Stomach (tissue), 4 donors: ENCODE results near the gene ATRNL1.

Experiments
- CTCF ChIP-seq, 7 experiments: fragments of 450-650 bp in 4 of 7; fragments of 200-600 bp in 3 of 7; sonication (generic) in 3 of 7; IDR thresholded peaks; one replicate each; pipeline ENCODE4 v1.5.1; 2016 to 2019; ENCODE audit warnings: antibody characterized with exemption in 7 of 7, control low read depth in 2 of 7, mild to moderate bottlenecking in 1 of 7
- POLR2A ChIP-seq, 4 donors: fragments of 450-650 bp; IDR thresholded peaks; one replicate each; pipeline ENCODE4 v1.6.1; 2016; ENCODE audit warnings: antibody characterized with exemption in 4 of 4, control low read depth in 2 of 4, mild to moderate bottlenecking in 1 of 4, moderate library complexity in 1 of 4
- POLR2AphosphoS5 ChIP-seq, 3 donors: sonication (generic); formaldehyde crosslinking; IDR thresholded peaks; one replicate each; pipeline ENCODE4 v1.6.1; 2016; ENCODE audit warnings: antibody characterized with exemption in 3 of 3

GRCh38 chr10:115827231-115828009 lies 734.3 kb downstream of the ATRNL1 start:
- TF ChIP-seq CTCF (IDR thresholded peaks at IDR 0.05) (no peak), POLR2A (IDR thresholded peaks at IDR 0.05) (no peak), POLR2AphosphoS5 (IDR thresholded peaks at IDR 0.05) (no peak)
